ENCODE measurements around the gene C1D. TPM values are rescaled to one million over a fixed set of nuclear protein-coding genes. Genes with fewer than 3 reads are reported as not detected.

The C1D gene
- polyA plus RNA-seq, 1 donor from 2014 or later: 53.0 TPM

DNA sequence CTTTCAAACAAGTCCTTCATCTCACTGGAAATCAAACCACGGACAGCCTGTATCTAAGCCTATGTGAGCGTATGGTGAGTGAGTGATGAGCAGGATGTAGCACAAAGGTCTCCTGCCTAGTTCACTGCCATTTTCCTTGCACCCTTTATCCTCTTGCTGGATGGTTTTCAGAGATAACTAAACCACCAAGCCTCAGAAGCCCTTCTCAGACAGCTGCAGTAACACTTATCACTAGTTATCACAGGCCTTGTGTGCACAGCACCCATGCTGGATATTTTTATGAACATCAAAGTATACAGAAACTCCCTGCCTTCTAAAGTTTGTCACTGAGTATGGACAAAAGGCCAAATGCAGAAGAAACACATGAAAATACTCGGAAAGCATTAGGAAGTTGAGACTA is 69.5 kb downstream of the C1D start:
- Histone ChIP-seq H3K36me3 (ENCODE audit: insufficient read depth, low read length) (no peaks in the 10 kb centered on the region), H3K4me2 (ENCODE audit: low read length) (no peak overlapping the region), H2AFZ (ENCODE audit: low read depth, low read length) (no peak overlapping the region), H3K27me3 (ENCODE audit: insufficient read depth, low read depth, low read length) (no peaks in the 10 kb centered on the region), H3K79me2 (replicated peaks; ENCODE audit: insufficient read depth, low read length) (no peaks in the 10 kb centered on the region), H4K20me1 (ENCODE audit: insufficient read depth) (no peaks in the 10 kb centered on the region), H3K4me3 (ENCODE audit: low read length) (no peak overlapping the region), H3K27ac (ENCODE audit: low read length) (no peak overlapping the region), H3F3A (ENCODE audit: insufficient read depth, low read length, poor library complexity, severe bottlenecking) (no peaks in the 10 kb centered on the region), H3K9me3 (ENCODE audit: low read length) (no peaks in the 10 kb centered on the region), H3K9me2 (ENCODE audit: insufficient read depth, low read length) (no peaks in the 10 kb centered on the region), H3K9ac (ENCODE audit: low read length) (no peak overlapping the region)
- TF ChIP-seq POLR2AphosphoS5 (IDR thresholded peaks at IDR 0.05) (no peak), TAF1 (IDR thresholded peaks at IDR 0.05; ENCODE audit: low read depth) (no peak), SMC3 (conservative IDR thresholded peaks at IDR 0.05; ENCODE audit: poor library complexity) (no peak), RAD21 (conservative IDR thresholded peaks at IDR 0.05) (no peak), EP300 (conservative IDR thresholded peaks at IDR 0.05; ENCODE audit: poor library complexity, severe bottlenecking) (no peak), MXI1 (conservative IDR thresholded peaks at IDR 0.05; ENCODE audit: poor library complexity, severe bottlenecking) (no peak), EZH2 (IDR thresholded peaks at IDR 0.05; ENCODE audit: borderline replicate concordance, insufficient read depth, low read length, poor library complexity, severe bottlenecking) (no peak)
- TF ChIP-seq, protein P1, sequence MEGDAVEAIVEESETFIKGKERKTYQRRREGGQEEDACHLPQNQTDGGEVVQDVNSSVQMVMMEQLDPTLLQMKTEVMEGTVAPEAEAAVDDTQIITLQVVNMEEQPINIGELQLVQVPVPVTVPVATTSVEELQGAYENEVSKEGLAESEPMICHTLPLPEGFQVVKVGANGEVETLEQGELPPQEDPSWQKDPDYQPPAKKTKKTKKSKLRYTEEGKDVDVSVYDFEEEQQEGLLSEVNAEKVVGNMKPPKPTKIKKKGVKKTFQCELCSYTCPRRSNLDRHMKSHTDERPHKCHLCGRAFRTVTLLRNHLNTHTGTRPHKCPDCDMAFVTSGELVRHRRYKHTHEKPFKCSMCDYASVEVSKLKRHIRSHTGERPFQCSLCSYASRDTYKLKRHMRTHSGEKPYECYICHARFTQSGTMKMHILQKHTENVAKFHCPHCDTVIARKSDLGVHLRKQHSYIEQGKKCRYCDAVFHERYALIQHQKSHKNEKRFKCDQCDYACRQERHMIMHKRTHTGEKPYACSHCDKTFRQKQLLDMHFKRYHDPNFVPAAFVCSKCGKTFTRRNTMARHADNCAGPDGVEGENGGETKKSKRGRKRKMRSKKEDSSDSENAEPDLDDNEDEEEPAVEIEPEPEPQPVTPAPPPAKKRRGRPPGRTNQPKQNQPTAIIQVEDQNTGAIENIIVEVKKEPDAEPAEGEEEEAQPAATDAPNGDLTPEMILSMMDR (IDR thresholded peaks at IDR 0.05; ENCODE audit: poor library complexity, severe bottlenecking): no peak
- TF ChIP-seq, protein P2, sequence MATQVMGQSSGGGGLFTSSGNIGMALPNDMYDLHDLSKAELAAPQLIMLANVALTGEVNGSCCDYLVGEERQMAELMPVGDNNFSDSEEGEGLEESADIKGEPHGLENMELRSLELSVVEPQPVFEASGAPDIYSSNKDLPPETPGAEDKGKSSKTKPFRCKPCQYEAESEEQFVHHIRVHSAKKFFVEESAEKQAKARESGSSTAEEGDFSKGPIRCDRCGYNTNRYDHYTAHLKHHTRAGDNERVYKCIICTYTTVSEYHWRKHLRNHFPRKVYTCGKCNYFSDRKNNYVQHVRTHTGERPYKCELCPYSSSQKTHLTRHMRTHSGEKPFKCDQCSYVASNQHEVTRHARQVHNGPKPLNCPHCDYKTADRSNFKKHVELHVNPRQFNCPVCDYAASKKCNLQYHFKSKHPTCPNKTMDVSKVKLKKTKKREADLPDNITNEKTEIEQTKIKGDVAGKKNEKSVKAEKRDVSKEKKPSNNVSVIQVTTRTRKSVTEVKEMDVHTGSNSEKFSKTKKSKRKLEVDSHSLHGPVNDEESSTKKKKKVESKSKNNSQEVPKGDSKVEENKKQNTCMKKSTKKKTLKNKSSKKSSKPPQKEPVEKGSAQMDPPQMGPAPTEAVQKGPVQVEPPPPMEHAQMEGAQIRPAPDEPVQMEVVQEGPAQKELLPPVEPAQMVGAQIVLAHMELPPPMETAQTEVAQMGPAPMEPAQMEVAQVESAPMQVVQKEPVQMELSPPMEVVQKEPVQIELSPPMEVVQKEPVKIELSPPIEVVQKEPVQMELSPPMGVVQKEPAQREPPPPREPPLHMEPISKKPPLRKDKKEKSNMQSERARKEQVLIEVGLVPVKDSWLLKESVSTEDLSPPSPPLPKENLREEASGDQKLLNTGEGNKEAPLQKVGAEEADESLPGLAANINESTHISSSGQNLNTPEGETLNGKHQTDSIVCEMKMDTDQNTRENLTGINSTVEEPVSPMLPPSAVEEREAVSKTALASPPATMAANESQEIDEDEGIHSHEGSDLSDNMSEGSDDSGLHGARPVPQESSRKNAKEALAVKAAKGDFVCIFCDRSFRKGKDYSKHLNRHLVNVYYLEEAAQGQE (IDR thresholded peaks at IDR 0.05; ENCODE audit: borderline replicate concordance): no peak

DNA sequence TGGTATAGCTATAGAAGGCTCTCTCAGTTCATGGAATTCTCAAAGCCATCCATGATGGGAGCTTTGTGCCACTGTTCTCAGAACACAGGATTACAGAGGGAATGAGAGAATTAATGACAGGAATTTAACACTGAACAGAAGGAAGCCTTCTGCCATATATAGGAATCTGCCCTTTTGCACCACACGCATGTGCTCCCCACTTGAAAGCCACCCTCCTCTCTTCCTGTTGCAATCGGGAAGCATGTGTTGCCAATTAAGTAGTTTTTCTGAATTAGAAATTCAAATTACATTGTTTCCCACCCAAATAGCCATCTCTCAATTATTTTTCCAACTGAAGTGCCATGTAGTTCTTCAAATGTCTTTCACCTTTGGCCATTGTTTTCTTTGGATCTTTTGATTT is 71.3 kb downstream of the C1D start:
- H3K9ac ChIP-seq (ENCODE audit: low read length): no peak overlapping the region
- H3F3A ChIP-seq (ENCODE audit: insufficient read depth, low read length, poor library complexity, severe bottlenecking): peaks cover 3% of the 10 kb centered on the region
- H3K9me3 ChIP-seq (ENCODE audit: low read length): no peaks in the 10 kb centered on the region
- no peaks in the 10 kb centered on the region for H3K36me3 ChIP-seq (ENCODE audit: insufficient read depth, low read length)
- H4K20me1 ChIP-seq (ENCODE audit: insufficient read depth): no peaks in the 10 kb centered on the region
- no peak overlapping the region for H2AFZ ChIP-seq (ENCODE audit: low read depth, low read length)
- H3K4me3 ChIP-seq (ENCODE audit: low read length): no peak overlapping the region
- no peak overlapping the region for H3K27ac ChIP-seq (ENCODE audit: low read length)
- H3K9me2 ChIP-seq (ENCODE audit: insufficient read depth, low read length): no peaks in the 10 kb centered on the region
- TF ChIP-seq MXI1 (conservative IDR thresholded peaks at IDR 0.05; ENCODE audit: poor library complexity, severe bottlenecking): no peak
- TF ChIP-seq SMC3 (conservative IDR thresholded peaks at IDR 0.05; ENCODE audit: poor library complexity): no peak
- TF ChIP-seq EZH2 (IDR thresholded peaks at IDR 0.05; ENCODE audit: borderline replicate concordance, insufficient read depth, low read length, poor library complexity, severe bottlenecking): no peak
- no peak for TF ChIP-seq POLR2AphosphoS5 (IDR thresholded peaks at IDR 0.05)
- no peak for TF ChIP-seq RAD21 (conservative IDR thresholded peaks at IDR 0.05)
- TF ChIP-seq TAF1 (IDR thresholded peaks at IDR 0.05; ENCODE audit: low read depth): no peak
- TF ChIP-seq, protein P1 (IDR thresholded peaks at IDR 0.05; ENCODE audit: poor library complexity, severe bottlenecking): no peak
- no peak for TF ChIP-seq EP300 (conservative IDR thresholded peaks at IDR 0.05; ENCODE audit: poor library complexity, severe bottlenecking)
- TF ChIP-seq, protein P2 (IDR thresholded peaks at IDR 0.05; ENCODE audit: borderline replicate concordance): no peak
- no peak overlapping the region for H3K4me2 ChIP-seq (ENCODE audit: low read length)
- H3K27me3 ChIP-seq (ENCODE audit: insufficient read depth, low read depth, low read length): no peaks in the 10 kb centered on the region
- H3K79me2 ChIP-seq (replicated peaks; ENCODE audit: insufficient read depth, low read length): no peaks in the 10 kb centered on the region

All from neural cell (in vitro differentiated cells).